ENCODE results near the gene LRPAP1.

The LRPAP1 gene

GRCh38 chr4:3518511-3518880 is 13.7 kb downstream of the LRPAP1 start:
- Histone ChIP-seq H3K79me2 (ENCODE audit: insufficient read depth, low read length) (no peaks in the 10 kb centered on the region), H2AFZ (ENCODE audit: low read length) (no peak overlapping the region), H3K4me2 (ENCODE audit: low read length) (no peak overlapping the region), H3K9me2 (ENCODE audit: low read depth, low read length) (no peaks in the 10 kb centered on the region), H3F3A (ENCODE audit: insufficient read depth, low read length) (no peaks in the 10 kb centered on the region), H3K27me3 (ENCODE audit: insufficient read depth, low read length) (no peaks in the 10 kb centered on the region), H3K9ac (ENCODE audit: low read length) (no peak overlapping the region), H3K9me3 (ENCODE audit: low read length) (no peaks in the 10 kb centered on the region), H3K36me3 (ENCODE audit: insufficient read depth, low read length) (0 out of 2 replicates have a peak, but pooled peaks cover 3% of the 10 kb centered on the region), H3K27ac (ENCODE audit: low read depth, low read length, poor library complexity, severe bottlenecking) (no peak overlapping the region), H3K4me1 (ENCODE audit: insufficient read depth, low read length, severe bottlenecking) (no peaks in the 10 kb centered on the region), H4K20me1 (ENCODE audit: insufficient read depth, low read length) (no peaks in the 10 kb centered on the region), H3K4me3 (ENCODE audit: low read depth, low read length, poor library complexity, severe bottlenecking) (no peak overlapping the region)
- TF ChIP-seq CTCF (IDR thresholded peaks at IDR 0.05; ENCODE audit: low read length) (no peak), EZH2 (IDR thresholded peaks at IDR 0.05; ENCODE audit: borderline replicate concordance, low read length) (no peak)

- no peaks in the 10 kb centered on the region for H3K4me1 ChIP-seq (ENCODE audit: insufficient read depth, low read length, severe bottlenecking)
- H4K20me1 ChIP-seq (ENCODE audit: insufficient read depth, low read length): no peaks in the 10 kb centered on the region
- H3K4me2 ChIP-seq (ENCODE audit: low read length): no peak overlapping the region
- H3F3A ChIP-seq (ENCODE audit: insufficient read depth, low read length): no peaks in the 10 kb centered on the region
- H2AFZ ChIP-seq (ENCODE audit: low read length): no peak overlapping the region
- no peaks in the 10 kb centered on the region for H3K27me3 ChIP-seq (ENCODE audit: insufficient read depth, low read length)
- H3K27ac ChIP-seq (ENCODE audit: low read depth, low read length, poor library complexity, severe bottlenecking): no peak overlapping the region
- H3K79me2 ChIP-seq (ENCODE audit: insufficient read depth, low read length): no peaks in the 10 kb centered on the region
- H3K4me3 ChIP-seq (ENCODE audit: low read depth, low read length, poor library complexity, severe bottlenecking): no peak overlapping the region
- H3K9me3 ChIP-seq (ENCODE audit: low read length): no peaks in the 10 kb centered on the region
- no peak overlapping the region for H3K9ac ChIP-seq (ENCODE audit: low read length)
- TF ChIP-seq CTCF (IDR thresholded peaks at IDR 0.05; ENCODE audit: low read length) (no peak), EZH2 (IDR thresholded peaks at IDR 0.05; ENCODE audit: borderline replicate concordance, low read length) (no peak)
- H3K36me3 ChIP-seq (ENCODE audit: insufficient read depth, low read length): 0 out of 2 replicates have a peak, but pooled peaks cover 3% of the 10 kb centered on the region
- H3K9me2 ChIP-seq (ENCODE audit: low read depth, low read length): no peaks in the 10 kb centered on the region
These were observed 14.3 kb downstream of the LRPAP1 start for GRCh38 chr4:3517731-3518510.

- no peak overlapping the region for H3K4me3 ChIP-seq (ENCODE audit: low read depth, low read length, poor library complexity, severe bottlenecking)
- H3K27me3 ChIP-seq (ENCODE audit: insufficient read depth, low read length): no peaks in the 10 kb centered on the region
- no peaks in the 10 kb centered on the region for H3F3A ChIP-seq (ENCODE audit: insufficient read depth, low read length)
- H2AFZ ChIP-seq (ENCODE audit: low read length): no peak overlapping the region
- H3K9me3 ChIP-seq (ENCODE audit: low read length): no peaks in the 10 kb centered on the region
- TF ChIP-seq CTCF (IDR thresholded peaks at IDR 0.05; ENCODE audit: low read length): no peak
- TF ChIP-seq EZH2 (IDR thresholded peaks at IDR 0.05; ENCODE audit: borderline replicate concordance, low read length): no peak
- H3K9me2 ChIP-seq (ENCODE audit: low read depth, low read length): no peaks in the 10 kb centered on the region
- H3K4me1 ChIP-seq (ENCODE audit: insufficient read depth, low read length, severe bottlenecking): no peaks in the 10 kb centered on the region
- no peaks in the 10 kb centered on the region for H4K20me1 ChIP-seq (ENCODE audit: insufficient read depth, low read length)
- H3K79me2 ChIP-seq (ENCODE audit: insufficient read depth, low read length): no peaks in the 10 kb centered on the region
- H3K9ac ChIP-seq (ENCODE audit: low read length): no peak overlapping the region
- no peak overlapping the region for H3K4me2 ChIP-seq (ENCODE audit: low read length)
- no peak overlapping the region for H3K27ac ChIP-seq (ENCODE audit: low read depth, low read length, poor library complexity, severe bottlenecking)
- 0 out of 2 replicates have a peak, but pooled peaks cover 3% of the 10 kb centered on the region for H3K36me3 ChIP-seq (ENCODE audit: insufficient read depth, low read length)
These were observed 15.1 kb downstream of the LRPAP1 start for GRCh38 chr4:3516836-3517730.

Measured in OCI-LY1 (cell line).